ENCODE measurements around the gene EXOC3L1. TPM values are rescaled to one million over a fixed set of nuclear protein-coding genes. Genes with fewer than 3 reads are reported as not detected.

EXOC3L1 gene
- total and polyA plus RNA-seq, 2 of the 13 experiments (the other 11 are each of a cell fraction or from before 2014, with no cell fraction given): 0.12 TPM; not detected in 1

- no peak for TF ChIP-seq CEBPZ (IDR thresholded peaks at IDR 0.05; ENCODE audit: low read length)
- TF ChIP-seq ZNF468 (CRISPR knock-in tag; IDR thresholded peaks at IDR 0.05): peak; percentile 88; the same call in 1 of the 2 replicates
- peak; percentile 81; the same call in 1 of the 2 replicates for TF ChIP-seq ZBTB44 (CRISPR knock-in tag; IDR thresholded peaks at IDR 0.05)
- no peak for TF ChIP-seq ZNF30 (CRISPR knock-in tag; IDR thresholded peaks at IDR 0.05)
- no peak for TF ChIP-seq JUNB (CRISPR knock-in tag; IDR thresholded peaks at IDR 0.05; ENCODE audit: borderline replicate concordance)
- TF ChIP-seq RFXAP (CRISPR knock-in tag; IDR thresholded peaks at IDR 0.05; ENCODE audit: borderline replicate concordance): peak; percentile 81; the same call in 1 of the 2 replicates
- TF ChIP-seq SNAPC4 (CRISPR knock-in tag; IDR thresholded peaks at IDR 0.05): peak; percentile 74; the same call in 1 of the 2 replicates
- TF ChIP-seq RBFOX2 (IDR thresholded peaks at IDR 0.05; ENCODE audit: low read depth, low read length): no peak
- peak; percentile 98 for TF ChIP-seq KDM5B (CRISPR knock-in tag; IDR thresholded peaks at IDR 0.05; ENCODE audit: borderline replicate concordance)
- TF ChIP-seq MTA1 (CRISPR knock-in tag; IDR thresholded peaks at IDR 0.05; ENCODE audit: borderline replicate concordance): peak; percentile 25; the same call in 1 of the 2 replicates
- no peak; the same call in 1 of the 2 replicates for TF ChIP-seq ZSCAN20 (CRISPR knock-in tag; IDR thresholded peaks at IDR 0.05; ENCODE audit: borderline replicate concordance)
- TF ChIP-seq HOXD1 (CRISPR knock-in tag; IDR thresholded peaks at IDR 0.05): peak; percentile 35; the same call in 1 of the 2 replicates
- no peak for TF ChIP-seq BRCA1 (CRISPR knock-in tag; IDR thresholded peaks at IDR 0.05)
- TF ChIP-seq MEIS2 (CRISPR knock-in tag; IDR thresholded peaks at IDR 0.05): peak; percentile 92
- TF ChIP-seq RARA (CRISPR knock-in tag; IDR thresholded peaks at IDR 0.05): peak; percentile 82
- 0 out of 2 replicates have a peak, but pooled peaks have one; percentile 33 for TF ChIP-seq ZNF850 (CRISPR knock-in tag; conservative IDR thresholded peaks at IDR 0.05)
- TF ChIP-seq PBX3 (CRISPR knock-in tag; IDR thresholded peaks at IDR 0.05; ENCODE audit: borderline replicate concordance): no peak
- TF ChIP-seq SRSF9 (IDR thresholded peaks at IDR 0.05; ENCODE audit: borderline replicate concordance, insufficient read depth, low read depth, low read length, poor library complexity, severe bottlenecking): no peak
Measured at GRCh38 chr16:67184995-67185650, 4.8 kb downstream of the EXOC3L1 start (continued).

Measured in HepG2 (cell line).